GM21447 (cell line): ENCODE data around the gene RBMS3.
"Not testable (repeated sequence)": the region's sequence is repeated elsewhere in the genome, so short reads cannot be mapped to it uniquely, and the experiment has no call there.

Experiments
- ATAC-seq: cut with Tn5 transposase; IDR thresholded peaks from one replicate; pipeline ENCODE4 v1.9.1; 2021; ENCODE audit not compliant: unreplicated experiment

The RBMS3 gene

DNA sequence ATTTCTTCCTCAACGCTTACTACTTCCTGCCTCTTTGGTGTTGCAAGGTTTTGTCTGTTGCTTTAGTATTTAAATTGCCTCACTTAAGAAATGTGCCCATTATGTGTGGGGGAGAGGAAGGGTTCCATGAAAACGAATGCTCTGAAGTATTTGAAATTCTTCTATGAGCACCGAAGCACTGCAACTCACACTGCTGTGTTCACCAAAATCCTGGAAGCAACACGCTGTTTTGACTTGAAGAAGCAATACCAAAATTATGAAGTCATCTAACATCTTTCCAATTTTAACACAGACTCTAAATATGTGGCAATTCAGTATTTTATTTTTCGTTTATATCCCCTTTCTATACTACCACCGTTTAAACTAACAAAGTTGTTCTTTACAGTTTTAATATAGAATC lies 101.5 kb downstream of the RBMS3 start:
- ATAC-seq = no peak

DNA sequence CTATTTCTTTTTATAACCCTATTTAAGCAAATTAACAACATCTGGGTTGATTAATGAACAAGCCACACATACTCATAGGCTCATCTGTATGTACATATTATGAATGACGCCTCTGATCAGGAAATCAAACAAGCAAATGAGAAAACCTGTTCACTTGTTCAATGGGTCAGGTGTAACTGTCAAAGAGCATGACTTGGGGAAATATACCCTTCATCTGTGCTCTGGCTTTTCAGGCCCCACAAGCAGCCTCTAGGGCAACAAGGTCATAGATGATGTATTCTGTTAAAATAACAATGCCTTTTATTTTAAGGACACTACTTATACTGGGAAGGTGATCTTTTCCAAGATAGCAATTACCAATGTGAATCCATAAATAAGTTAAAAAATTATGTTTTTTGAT lies 102.0 kb downstream of the RBMS3 start:
- ATAC-seq = no peak

DNA sequence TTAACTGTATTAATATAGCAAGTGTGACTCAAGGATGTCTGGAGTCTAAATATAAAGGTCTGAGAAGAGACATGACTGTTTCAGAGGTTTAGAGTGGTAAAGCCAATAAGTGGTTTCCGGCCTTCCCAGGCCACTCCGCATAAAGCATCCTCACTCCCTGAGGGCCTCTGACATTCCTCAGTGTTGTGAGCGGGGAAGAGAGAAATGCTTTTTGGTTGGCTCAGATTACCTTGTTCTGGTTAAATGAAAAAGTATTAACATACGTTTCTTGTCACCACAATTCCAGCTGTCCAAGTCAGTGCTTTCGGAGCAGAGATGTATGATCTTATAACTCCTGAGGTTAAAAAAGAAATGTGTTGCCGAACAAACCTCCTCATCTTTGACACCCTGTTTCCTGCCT lies 103.8 kb downstream of the RBMS3 start:
- ATAC-seq = no peak

DNA sequence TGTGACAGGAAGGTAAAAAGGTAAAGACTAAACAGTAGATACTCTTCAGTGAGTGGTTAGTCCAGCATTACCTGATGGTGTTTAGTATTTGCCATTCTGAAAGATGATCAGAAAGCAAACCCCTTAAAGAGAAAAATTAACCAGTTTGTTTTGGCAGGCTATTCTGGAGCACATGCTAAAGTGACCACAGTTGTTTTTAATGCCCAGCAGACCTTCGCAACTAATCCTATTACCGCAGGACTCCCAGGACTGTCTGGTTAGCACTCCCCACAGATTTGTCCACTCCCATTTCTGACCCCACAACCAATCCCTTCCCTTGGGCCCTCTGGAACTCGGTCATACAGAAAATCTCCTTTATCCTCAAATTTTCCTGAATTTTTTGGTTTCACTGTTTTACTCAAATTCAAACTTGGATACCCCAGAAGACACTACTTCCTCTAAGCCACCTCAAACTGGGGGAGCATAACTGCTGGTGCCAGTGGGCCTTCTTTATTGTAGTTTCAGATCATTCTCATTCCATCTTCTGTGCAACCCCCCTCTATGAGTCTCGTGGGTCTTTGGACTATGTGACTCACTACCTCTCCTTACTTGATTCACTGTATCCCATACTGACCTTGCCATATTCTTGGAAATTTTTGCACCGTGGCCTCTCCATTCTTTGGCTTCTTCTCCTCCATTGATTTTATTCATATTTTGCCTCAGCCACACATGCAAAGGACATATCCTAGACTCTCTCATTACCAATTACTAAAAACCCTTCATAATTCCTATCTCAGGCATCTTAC lies 104.4 kb downstream of the RBMS3 start:
- ATAC-seq = no peak

DNA sequence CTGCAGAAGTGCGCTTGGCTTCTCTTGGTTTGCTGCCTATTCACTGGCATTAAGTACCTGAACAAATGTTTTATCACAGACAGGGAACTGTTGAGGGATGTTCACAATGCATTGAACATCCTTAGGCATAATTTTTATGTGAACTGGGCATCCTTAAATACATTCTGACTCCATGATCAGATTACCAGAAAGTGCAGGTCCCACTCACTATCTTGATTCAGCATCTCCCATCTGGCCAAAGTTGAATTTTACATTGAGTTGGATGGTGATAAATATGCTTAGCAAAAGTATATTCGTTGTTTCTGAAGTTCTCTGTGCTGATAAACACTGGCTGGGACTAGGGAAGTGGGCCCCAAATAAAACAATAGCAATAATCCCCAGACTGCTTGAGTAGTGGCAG lies 108.5 kb downstream of the RBMS3 start:
- no peak for ATAC-seq

DNA sequence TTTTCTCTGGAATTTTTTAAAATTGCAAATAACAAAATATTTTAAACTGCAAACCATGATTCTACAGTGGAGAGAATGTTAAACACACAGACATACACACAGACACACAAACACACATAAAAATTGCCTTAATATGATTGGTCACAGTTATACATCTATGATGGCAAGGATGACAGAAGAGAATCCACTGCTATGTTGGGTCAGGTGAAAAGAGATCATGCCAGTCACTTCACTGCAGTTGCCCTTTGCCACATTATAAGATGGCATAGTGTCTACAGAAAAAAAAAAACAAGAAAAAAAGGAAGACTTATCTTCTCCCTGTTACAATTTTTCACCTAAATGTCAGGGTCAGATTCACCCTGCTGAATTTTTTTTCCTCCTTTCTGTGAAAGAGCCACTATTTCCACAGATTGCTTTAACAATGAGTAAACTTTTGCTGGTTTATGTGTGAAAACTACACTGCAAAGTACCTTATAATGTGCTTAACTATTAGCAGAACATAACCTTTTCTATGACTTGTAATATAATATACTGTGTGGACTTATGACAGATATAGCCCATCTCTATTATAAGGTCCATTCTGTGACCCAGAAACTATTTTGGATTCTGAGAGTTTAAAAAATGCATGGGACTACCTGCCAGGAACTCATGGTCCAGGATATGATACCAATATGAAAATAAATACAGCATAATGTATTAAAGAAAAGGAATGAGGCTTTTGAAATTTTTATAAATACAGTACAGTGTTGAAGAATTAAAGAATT lies 111.9 kb downstream of the RBMS3 start:
- ATAC-seq = no peak

DNA sequence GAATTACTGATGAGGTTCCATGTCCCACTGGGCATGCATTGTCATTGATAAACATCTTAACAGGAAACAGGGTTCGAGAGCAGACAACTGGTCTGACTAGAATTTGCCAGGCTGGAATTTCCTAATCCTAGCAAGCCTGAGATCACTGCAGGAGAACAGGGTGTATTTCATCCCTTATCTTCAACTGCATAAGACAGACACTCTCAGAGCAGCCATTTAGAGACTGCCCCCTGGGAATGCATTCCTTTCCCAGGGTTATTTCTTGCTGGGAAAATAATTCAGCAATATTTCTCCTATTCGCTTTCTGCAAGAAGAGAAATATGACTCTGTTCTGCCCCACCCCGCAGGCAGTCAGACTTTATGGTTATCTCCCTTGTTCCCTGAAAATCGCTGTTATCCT lies 113.1 kb downstream of the RBMS3 start:
- ATAC-seq = not testable (repeated sequence)

DNA sequence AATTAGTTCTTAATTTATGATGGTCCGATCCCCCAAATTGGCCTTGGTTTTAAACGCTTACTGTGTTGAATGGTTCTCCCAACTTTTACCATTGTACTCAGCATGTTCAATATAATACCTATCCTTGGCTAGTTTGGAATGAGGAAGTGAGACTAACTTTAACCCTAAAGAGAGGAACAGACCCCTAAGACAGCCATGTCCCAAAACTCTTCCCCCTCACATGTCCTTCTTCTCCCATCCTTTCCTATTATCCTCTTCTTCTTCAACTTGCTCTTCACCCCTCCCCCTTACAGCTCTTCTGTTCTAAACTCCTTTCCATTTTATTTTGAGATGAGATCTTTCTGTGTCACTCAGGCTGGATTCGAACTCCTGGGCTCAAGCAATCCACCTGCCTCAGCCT lies 116.5 kb downstream of the RBMS3 start:
- no peak for ATAC-seq

DNA sequence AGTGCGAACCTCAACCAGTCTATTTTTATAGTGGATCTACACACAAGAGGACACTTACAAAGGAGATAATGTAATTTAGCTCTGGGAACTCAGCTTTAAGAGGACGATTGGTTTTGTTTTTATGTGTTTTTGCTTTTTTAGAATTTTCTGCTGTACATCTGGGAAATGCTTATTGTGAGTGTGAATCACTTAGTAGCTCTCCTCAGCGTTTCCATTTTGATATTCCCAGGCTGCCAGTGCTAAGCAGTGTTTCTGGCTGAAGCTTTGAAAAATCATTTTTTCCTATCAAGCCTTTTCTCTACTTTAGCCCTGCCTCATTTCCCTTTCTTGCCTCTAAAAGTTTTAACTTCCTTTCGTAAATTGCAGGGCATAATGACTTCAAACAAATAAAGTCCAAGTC lies 117.9 kb downstream of the RBMS3 start:
- no peak for ATAC-seq

DNA sequence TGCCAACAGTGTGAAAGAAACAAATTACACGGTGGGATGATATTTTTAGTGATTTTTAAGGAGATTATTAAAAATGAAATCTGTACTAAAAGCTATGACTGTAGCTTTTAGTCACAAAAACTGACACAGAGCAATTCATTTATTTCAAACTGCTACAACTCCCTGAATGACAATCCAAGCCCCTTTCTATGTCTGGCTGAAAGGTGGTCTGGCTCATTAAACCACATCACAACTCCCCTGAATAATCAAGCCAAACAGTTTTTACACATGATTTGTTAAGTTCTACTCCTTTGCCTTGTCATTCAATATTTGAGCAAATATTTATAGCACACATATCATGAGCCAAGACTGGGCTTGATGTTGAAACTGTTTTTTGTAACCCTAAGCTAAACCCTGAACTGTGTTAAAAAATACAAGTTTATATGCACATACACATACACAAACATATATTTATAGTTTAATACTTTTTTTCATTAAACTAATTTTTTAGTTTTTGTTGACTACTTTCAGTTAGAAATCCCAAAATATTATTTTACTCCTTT lies 125.5 kb downstream of the RBMS3 start:
- no peak for ATAC-seq

DNA sequence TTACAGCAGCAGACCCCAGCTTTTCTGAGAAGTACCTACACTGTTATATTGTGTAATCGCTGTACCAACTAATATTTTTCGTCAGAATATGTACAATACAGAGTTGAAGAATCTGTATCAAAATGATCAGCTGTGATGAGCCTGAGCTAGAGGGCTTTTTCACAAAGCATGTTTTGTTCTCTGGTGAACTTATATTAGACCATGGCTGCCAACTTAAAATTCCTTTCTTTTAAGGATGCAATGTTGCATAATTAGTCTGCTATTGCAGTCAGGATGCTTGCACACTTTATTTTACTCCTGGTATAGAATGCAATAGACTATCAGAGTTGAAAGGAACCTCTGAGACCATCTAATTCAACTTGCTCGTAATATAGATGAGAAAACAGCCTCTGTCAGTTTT lies 127.8 kb downstream of the RBMS3 start:
- ATAC-seq = no peak

DNA sequence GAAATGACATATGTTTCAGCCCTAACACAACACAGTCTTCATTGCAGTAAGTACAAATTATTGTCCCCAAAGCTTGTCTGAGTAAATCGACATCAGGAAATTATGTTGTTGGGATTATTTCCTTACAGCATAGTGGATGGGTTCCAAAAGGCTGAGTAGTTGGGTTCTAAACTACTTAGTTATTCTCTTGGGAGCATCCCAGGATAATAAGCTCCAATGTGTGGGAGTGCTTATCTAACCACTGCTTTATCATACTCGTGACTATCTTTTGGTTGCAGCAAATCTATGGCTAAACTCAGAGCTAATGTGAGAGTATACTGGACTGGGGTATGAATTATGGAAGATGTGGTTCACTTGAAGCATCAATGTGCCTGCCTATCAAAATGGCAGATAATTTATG lies 128.5 kb downstream of the RBMS3 start:
- no peak for ATAC-seq

DNA sequence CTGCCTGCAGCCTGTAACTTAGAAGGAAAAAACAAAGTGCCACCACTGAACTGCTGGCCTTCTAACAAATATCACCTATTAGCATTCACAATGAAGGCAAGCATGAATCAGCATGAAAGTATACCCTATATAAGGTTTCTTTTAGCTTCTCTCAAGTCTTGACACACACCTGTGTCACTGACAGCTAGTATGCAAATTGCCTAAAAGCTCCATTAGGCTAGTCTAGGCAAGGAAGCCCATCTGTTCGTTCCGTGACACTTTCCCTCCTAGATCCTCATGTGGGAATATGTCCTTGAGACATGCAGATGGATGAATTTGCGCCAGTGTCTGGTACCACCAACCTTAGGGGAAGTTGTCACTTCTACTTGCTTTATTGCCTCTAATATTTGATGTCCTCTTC lies 129.3 kb downstream of the RBMS3 start:
- no peak for ATAC-seq

DNA sequence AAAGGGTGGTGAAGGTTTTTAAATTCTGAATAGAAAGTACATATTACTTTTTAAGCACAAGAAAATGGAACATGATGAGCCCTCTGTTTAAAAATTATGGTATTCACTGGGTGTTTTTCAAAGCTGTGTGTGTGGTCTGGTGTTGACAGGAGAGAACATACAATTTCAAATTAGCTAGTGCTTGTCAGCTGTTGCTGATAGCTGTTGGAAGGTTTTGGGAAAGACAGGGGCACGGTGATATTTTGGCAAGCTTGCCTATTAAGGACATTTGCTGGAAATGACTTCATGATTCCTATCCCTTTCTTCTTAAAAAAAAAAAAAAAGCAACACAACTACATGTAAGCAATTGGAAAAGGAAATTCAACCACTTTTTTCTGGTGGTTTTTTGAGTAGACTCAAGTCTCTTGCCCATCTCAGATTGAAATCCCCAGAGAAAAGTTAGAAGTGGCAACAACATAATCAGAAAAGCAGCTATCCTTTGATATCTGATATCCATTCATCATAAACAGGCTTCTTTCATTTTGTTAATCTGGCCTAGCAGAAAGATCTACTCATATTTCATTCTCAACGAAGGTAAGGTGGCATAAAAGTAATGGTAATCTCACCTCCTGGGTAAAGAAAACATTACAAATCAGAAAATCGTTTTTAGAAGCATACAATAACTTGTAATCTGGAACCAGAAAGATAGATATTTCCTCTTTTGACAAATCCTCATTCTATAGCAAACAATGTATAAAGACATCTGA lies 130.0 kb downstream of the RBMS3 start:
- no peak for ATAC-seq

DNA sequence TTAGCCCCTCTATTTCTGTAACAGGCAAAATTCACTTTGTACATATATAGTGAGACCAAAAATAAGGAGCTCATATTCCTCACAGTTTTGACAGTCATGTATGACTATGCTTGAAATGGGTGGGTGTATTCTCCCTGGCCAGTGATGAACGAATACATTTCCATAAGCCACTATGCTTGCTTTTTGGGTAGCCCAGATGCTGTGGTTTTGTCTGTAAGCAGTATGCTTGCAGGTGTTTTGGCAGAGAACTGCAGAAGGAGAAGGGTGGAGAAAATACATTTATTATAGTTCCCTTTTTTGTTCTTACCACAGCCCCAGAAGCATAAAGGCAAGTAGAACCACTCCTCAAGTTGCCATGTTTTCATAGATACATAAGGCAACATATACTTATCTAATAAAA lies 131.2 kb downstream of the RBMS3 start:
- ATAC-seq = no peak

DNA sequence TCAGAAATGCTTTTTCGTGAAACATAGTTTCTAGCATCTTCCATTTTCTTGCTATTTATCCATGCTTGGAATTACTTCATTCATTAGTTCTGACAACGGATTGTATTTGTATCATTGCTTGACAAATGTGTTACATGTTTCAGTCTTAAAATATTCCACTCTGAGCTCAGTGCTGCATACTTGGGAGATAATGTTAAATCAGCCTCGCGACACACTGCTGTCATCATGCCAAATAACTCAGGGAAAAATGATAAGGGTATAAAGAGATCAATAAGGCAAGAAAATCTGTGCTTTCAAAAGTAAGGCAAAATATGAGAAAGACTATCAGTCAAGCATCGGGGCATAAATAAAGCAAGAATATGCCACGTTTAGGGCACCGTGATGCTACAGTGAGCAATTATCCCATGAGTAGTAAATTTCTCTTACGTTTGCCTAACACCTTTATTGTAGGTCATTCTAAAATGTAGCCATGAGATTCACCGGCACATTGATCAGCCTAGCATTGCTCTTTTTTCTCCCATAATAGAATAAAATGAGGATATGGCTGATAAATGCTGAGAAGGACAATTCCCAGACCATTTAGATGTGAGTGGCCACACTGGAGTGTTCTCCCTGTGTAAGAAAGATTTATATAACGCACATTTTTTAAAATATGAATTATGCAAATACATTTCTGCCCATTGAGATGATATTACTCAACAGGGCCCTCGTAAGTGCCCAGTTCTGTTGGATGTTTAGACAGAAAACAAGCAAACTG lies 133.8 kb downstream of the RBMS3 start:
- ATAC-seq = no peak

DNA sequence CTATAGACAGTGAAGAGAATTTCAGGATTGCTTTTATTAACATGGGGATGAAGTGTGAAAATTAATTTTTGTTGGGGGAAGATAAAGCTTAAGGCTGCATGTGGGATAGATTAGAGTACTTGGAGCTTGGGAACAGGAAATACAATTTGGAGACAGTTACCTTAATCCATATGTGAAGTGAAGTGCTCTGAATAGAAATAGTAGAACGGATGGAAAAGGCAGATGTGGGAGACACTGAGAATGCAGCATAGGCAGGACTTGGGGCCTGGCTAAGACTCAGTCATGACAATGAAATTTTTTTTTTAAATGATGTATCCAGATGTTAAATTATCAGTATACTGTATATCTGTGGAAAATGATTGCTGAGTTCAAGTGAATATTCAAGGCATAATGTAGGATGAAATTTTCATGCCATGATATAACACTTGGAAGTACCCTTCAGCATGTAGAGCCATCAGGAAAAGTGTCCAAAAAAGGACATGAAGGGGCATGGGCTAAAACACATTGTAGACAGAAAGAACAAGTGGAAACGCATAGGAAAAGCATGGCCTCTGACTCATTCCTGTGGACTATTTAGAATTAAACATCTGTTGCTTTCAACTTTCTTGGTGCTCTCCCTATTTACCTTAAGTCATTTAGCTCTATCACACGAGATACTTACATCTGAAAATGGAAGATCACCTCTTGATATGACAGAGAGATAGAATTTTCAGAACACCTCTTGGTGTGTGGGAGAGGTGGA lies 134.8 kb downstream of the RBMS3 start:
- ATAC-seq = no peak

DNA sequence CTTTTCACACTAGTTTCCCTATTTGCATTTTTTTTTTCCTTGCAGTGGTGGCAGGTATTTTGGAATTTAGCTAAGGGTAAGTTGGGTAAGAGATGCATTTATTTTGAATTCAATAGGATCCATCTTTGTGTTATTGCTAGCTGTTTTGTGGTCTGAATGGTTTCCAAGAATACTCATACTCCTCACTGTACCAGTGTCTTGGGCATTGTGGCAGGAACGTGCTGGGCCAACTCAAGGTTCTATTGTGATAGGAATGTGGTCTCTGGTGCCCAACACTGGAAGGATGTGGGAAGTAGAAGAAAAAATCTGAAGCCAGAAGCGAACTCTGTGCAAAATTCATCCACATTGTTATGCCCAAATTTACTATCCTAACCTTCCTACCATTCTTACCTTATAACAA lies 135.6 kb downstream of the RBMS3 start:
- ATAC-seq = no peak

DNA sequence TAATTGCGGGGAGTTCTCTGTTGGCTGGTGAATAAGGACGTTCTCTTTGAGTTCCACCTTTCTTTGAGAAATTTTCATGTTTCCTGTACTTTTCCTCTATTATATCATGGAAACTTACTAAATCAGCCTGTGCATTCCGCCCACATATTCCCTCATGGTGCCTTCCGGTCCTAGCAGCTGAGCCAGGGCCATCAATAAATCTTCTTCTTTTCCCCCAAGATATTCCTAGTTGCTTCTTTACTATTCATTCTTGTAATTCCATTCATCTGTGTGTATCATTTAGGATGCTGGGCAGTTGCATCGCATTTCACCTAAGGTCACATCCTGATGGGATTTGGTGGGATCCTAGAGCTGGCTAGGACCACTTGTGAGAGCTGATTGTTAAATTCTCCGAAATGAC lies 139.2 kb downstream of the RBMS3 start:
- ATAC-seq = no peak
